Epithelial cell of esophagus (primary cell): ENCODE measurements around the gene ZNF536.

Source experiments
- DNase-seq: peaks from one replicate; pipeline ENCODE4 v3.0.0; 2010; ENCODE audit warnings: low read depth
- H3K4me3 ChIP-seq: 2 replicates; pipeline ENCODE4 v1.5.1; 2011; ENCODE audit warnings: mild to moderate bottlenecking, low read length, control low read depth
- CTCF ChIP-seq: IDR thresholded peaks from 2 replicates; pipeline ENCODE4 v1.5.1; 2011; ENCODE audit warnings: low read depth, mild to moderate bottlenecking, low read length, control low read depth, inconsistent platforms; ENCODE audit not compliant: insufficient read depth; ENCODE audit errors: missing control alignments

ZNF536 gene

GRCh38 chr19:30590596-30591229 lies 218.5 kb downstream of the ZNF536 start:
- H3K4me3 ChIP-seq, result no peak overlapping the region
- no peak for DNase-seq
- TF ChIP-seq CTCF, result no peak

- no peak overlapping the region for H3K4me3 ChIP-seq
- no peak for DNase-seq
- no peak for TF ChIP-seq CTCF
Observed at GRCh38 chr19:30593356-30593755, 221.2 kb downstream of the ZNF536 start.

- no peak for TF ChIP-seq CTCF
- H3K4me3 ChIP-seq, result no peak overlapping the region
- DNase-seq, result no peak
Observed at GRCh38 chr19:30593975-30594745, 222.0 kb downstream of the ZNF536 start.

- TF ChIP-seq CTCF, result no peak
- H3K4me3 ChIP-seq, result no peak overlapping the region
- no peak for DNase-seq
Observed at GRCh38 chr19:30596268-30596667, 224.1 kb downstream of the ZNF536 start.

GRCh38 chr19:30596813-30597399 lies 224.7 kb downstream of the ZNF536 start:
- no peak for DNase-seq
- TF ChIP-seq CTCF, result no peak

GRCh38 chr19:30598688-30599087 lies 226.5 kb downstream of the ZNF536 start:
- DNase-seq, result no peak
- no peak for TF ChIP-seq CTCF
- H3K4me3 ChIP-seq, result no peak overlapping the region

More at GRCh38 chr19:30596813-30597399, 224.7 kb downstream of the ZNF536 start:
- no peak overlapping the region for H3K4me3 ChIP-seq
